Common myeloid progenitor, CD34-positive (primary cell): ENCODE data around the gene RALGAPA2.

ENCODE experiments used
- CTCF ChIA-PET: fragments of 350-600 bp; sonication (Branson Sonifier 250); formaldehyde crosslinking; loops from one replicate; lab custom pipeline; 2021; ENCODE audit warnings: antibody characterized with exemption; lab: Charles Lee
- POLR2A ChIA-PET: fragments of 350-600 bp; sonication (Branson Sonifier 250); formaldehyde crosslinking; loops from one replicate; lab custom pipeline; 2021; ENCODE audit warnings: antibody characterized with exemption; lab: Charles Lee
- DNase-seq, 3 donors: peaks; one replicate each; pipeline versions ENCODE4 v3.0.0 to v3.0.0-alpha.2; 2013
- H3K27ac ChIP-seq, 2 experiments: 1 replicate in 1 of 2; 2 replicates in 1 of 2; pipeline ENCODE4 v1.7.0; 2013; ENCODE audit warnings: inconsistent platforms in 2 of 2, low read length in 2 of 2, mild to moderate bottlenecking in 2 of 2, low read depth in 1 of 2, moderate library complexity in 1 of 2; ENCODE audit not compliant: severe bottlenecking in 2 of 2, insufficient read depth in 1 of 2, poor library complexity in 1 of 2
- H3K27me3 ChIP-seq, 5 experiments: replicated peaks in 2 of 5; 1 replicate in 3 of 5; 2 replicates in 2 of 5; pipeline versions ENCODE4 v1.6.1 to v1.7.0; 2013; ENCODE audit warnings: low read length in 4 of 5, mild to moderate bottlenecking in 2 of 5, moderate library complexity in 2 of 5, inconsistent platforms in 1 of 5; ENCODE audit not compliant: insufficient read depth in 5 of 5, control insufficient read depth in 4 of 5
- H3K36me3 ChIP-seq, 4 experiments: 1 replicate in 2 of 4; 2 replicates in 2 of 4; pipeline versions ENCODE4 v1.6.1 to v1.7.0; 2013; ENCODE audit warnings: low read length in 3 of 4, control low read depth in 1 of 4, mild to moderate bottlenecking in 1 of 4; ENCODE audit not compliant: control insufficient read depth in 4 of 4, insufficient read depth in 4 of 4
- H3K4me1 ChIP-seq, 4 experiments: 1 replicate in 3 of 4; 2 replicates in 1 of 4; pipeline versions ENCODE4 v1.6.1 to v1.7.1; 2013; ENCODE audit warnings: low read length in 3 of 4, mild to moderate bottlenecking in 3 of 4, control low read depth in 1 of 4, inconsistent platforms in 1 of 4, moderate library complexity in 1 of 4; ENCODE audit not compliant: control insufficient read depth in 4 of 4, insufficient read depth in 4 of 4; ENCODE audit errors: control extremely low read depth in 1 of 4
- H3K4me3 ChIP-seq, 7 experiments: 1 replicate in 4 of 7; 2 replicates in 3 of 7; pipeline versions ENCODE4 v1.5.1 to v1.7.0; 2013; ENCODE audit warnings: mild to moderate bottlenecking in 7 of 7, low read length in 6 of 7, moderate library complexity in 6 of 7, inconsistent platforms in 2 of 7, low read depth in 2 of 7, control low read depth in 1 of 7; ENCODE audit not compliant: insufficient read depth in 4 of 7, control insufficient read depth in 1 of 7; ENCODE audit errors: extremely low read depth in 1 of 7
- H3K9me3 ChIP-seq, 5 experiments: 1 replicate in 4 of 5; 2 replicates in 1 of 5; pipeline versions ENCODE4 v1.6.1 to v1.7.1; 2013; ENCODE audit warnings: low read length in 4 of 5, mild to moderate bottlenecking in 2 of 5, inconsistent platforms in 1 of 5, low read depth in 1 of 5, moderate library complexity in 1 of 5; ENCODE audit not compliant: control insufficient read depth in 4 of 5, insufficient read depth in 2 of 5; ENCODE audit errors: control extremely low read depth in 1 of 5
- WGBS: methylation state at CpG from one replicate; pipeline ENCODE4 v1.1.5; 2013; ENCODE audit not compliant: insufficient coverage; 5-methylcytosine and 5-hydroxymethylcytosine counted together

Gene RALGAPA2

DNA sequence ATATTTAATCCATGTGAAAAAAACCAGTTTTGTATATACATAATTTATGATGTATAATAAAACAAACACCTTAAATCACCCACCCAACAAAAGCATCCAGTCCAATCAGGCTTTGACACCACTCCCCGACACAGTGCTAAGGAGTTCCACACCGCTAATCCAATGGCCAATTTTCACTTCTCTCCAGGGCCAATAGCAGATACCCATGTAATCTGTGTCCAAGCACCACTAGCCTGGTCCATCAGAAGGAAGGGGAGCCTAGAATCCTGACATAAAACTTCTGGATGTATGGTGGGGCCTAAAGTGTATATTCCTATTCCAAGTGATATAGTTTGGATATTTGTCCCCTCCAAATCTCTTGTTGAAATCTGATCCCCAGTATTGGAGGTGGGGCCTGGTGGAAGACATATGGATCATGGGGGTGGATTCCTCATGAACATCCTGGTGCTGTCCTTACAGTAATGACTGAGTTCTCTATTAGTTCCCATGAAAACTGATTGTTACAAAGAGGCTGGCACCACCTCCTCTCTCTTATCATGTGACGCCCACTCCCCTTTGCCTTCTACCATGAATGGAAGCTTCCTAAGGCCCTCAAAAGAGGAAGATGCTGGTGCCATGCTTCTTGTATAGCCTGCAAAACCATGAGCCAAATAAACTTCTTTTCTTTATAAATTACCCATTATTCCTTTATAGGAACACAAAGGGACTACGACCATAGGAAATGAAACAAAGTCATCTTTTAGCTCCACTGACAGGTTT, 20.8 kb downstream of the RALGAPA2 start:
- peaks cover 0 to 2% (median 0%) of the 10 kb centered on the region in 4 experiments for H3K36me3 ChIP-seq
- DNase-seq: no peak
- WGBS: 100% methylated on average over 1 of the region's 4 CpGs
- CTCF ChIA-PET: interaction anchor here (1.3 to 1.8 kb wide), 3 partner anchors 13 to 26 kb away, joined by 3 to 5 read pairs (median 4); no protein-coding TSS in a partner anchor
- POLR2A ChIA-PET: no interaction called here
- no peaks in the 10 kb centered on the region for H3K27me3 ChIP-seq
- H3K9me3 ChIP-seq: no peaks in the 10 kb centered on the region
- no peak overlapping the region for H3K27ac ChIP-seq
- no peak overlapping the region for H3K4me3 ChIP-seq
- peaks cover 13 to 40% (median 23%) of the 10 kb centered on the region in 4 experiments for H3K4me1 ChIP-seq

DNA sequence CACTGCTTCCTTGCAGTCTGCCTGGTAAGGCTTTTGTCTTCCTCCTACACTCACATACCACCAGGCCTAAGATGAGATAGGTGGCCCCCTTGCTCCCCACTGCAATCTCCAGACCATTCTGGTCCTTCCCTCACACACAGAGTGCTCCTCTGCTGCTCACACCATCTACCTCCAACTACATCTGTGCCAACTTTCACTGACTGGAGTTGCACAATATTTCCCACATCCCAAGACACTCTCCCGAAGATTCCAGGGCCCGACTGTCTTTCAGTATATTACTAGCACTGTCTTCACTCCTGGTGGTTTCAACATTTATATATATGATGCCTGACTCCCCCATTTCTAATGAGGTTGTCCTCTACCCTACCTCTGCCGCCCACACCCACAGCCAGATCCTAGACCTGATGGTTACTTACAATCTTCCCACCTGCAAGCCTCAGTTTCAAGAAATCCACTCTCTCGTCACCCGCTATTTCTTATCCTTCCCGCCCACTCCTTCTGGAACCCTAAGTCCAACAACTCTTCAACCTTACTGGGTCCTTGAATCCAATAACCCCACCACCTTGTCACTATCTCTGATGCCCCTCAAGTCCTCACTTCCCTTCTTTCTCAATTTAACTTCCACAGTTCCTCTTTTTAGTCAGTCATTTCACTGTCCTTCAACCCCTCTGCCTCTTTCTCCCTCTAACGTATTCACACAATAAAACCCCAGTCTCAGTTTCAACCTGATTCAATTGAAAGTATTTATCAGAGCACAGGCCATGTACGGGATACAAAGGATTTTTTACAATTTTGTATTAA, 21.6 kb downstream of the RALGAPA2 start:
- WGBS: 89% methylated on average over 6 of the region's 8 CpGs
- peak in 2 of 3 donors; percentile 64 to 77 for DNase-seq
- ChIA-PET CTCF (no interaction called here), POLR2A (no interaction called here)
- Histone ChIP-seq H3K27ac (no peak overlapping the region), H3K27me3 (no peaks in the 10 kb centered on the region), H3K36me3 (peaks cover 0 to 2% (median 0%) of the 10 kb centered on the region in 4 experiments), H3K9me3 (no peaks in the 10 kb centered on the region), H3K4me3 (no peak overlapping the region), H3K4me1 (peaks cover 13 to 42% (median 23%) of the 10 kb centered on the region in 4 experiments)

- POLR2A ChIA-PET: no interaction called here
- H3K27me3 ChIP-seq: no peaks in the 10 kb centered on the region
- DNase-seq: no peak
- CTCF ChIA-PET: interaction anchor here (1.6 kb wide), 1 partner anchor 20 kb away, joined by 3 read pairs; no protein-coding TSS in a partner anchor
- no peak overlapping the region for H3K27ac ChIP-seq
- no peaks in the 10 kb centered on the region for H3K9me3 ChIP-seq
- no peak overlapping the region for H3K4me3 ChIP-seq
- peaks cover 24 to 72% (median 46%) of the 10 kb centered on the region in 4 experiments for H3K4me1 ChIP-seq
- peaks cover 0 to 2% (median 0%) of the 10 kb centered on the region in 4 experiments for H3K36me3 ChIP-seq
- WGBS: 88% methylated on average over 1 of the region's 5 CpGs
These were observed 25.1 kb downstream of the RALGAPA2 start for GRCh38 chr20:20687319-20687718.

DNA sequence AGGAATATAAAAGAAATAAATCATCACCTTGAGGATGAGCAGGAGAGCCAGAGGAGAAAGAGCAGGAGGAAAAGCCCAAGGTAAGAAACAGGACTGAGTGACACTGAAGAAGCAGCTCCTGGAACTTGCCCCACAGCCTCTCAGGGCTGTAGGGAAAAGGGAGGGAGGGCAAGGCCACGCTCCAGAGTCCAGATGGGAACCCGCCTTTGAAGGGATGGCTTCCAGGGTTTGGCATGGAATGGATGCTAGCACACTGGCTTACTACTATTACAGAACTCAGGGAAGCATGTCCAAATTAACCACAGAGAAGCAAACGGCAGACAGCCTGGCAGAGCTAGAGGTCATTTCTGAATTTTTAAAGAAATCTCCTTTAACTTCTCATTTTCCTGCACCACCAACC, 26.8 kb downstream of the RALGAPA2 start:
- CTCF ChIA-PET: interaction anchor here (0.6 to 2.2 kb wide), 8 partner anchors 12 to 141 kb away, joined by 3 to 7 read pairs (median 4); no protein-coding TSS in a partner anchor
- no peaks in the 10 kb centered on the region for H3K9me3 ChIP-seq
- H3K4me3 ChIP-seq: no peak overlapping the region
- 92% methylated on average over 2 of the region's 3 CpGs for whole genome bisulfite sequencing
- POLR2A ChIA-PET: no interaction called here
- no peaks in the 10 kb centered on the region for H3K27me3 ChIP-seq
- peaks cover 30 to 72% (median 44%) of the 10 kb centered on the region in 4 experiments for H3K4me1 ChIP-seq
- peaks cover 0 to 2% (median 0%) of the 10 kb centered on the region in 4 experiments for H3K36me3 ChIP-seq
- no peak overlapping the region for H3K27ac ChIP-seq
- no peak for DNase-seq

DNA sequence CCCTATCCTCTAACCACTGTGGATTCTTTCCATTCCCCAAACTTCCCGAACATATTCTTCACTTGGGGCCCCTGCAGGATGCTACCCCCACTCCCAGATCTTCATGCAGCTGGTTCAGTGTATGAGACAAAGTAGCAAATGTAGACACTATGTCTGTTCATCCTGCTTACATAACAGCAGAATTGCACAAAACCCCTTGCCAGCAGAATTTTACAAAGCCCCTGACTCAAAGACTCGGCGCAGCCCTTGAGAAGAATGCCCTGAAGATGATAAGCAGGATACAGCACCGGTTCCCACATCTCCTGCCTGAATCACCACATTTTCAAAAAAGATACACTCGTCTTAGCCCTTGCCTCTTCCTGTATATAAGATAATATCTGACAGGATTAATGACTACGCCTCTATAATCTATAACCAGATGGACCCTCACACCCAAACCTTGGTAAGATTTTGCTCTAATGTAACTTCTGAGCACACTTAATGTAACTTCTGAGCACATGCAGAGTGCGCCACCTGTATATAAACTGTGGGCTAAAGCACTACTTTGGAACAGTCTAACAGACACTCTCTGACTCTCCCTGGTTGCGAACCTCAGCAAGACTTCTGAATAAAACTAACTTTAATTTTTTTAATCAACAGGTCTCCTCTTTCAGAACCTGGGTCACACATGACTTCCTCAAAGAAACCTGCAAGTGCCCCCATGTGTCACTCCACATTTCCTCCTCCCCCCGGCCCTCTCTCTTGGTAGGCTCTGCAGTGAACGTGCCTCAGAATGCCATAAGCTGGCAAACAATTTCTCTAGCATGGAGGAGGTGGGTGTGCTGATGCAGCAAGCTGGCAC, 28.7 kb downstream of the RALGAPA2 start:
- 60% methylated on average over 6 of the region's 10 CpGs for WGBS
- Histone ChIP-seq H3K4me1 (peaks cover 28 to 58% (median 40%) of the 10 kb centered on the region in 4 experiments), H3K27me3 (no peaks in the 10 kb centered on the region), H3K27ac (no peak overlapping the region), H3K36me3 (peaks cover 0 to 7% (median 2%) of the 10 kb centered on the region in 4 experiments), H3K9me3 (no peaks in the 10 kb centered on the region), H3K4me3 (peak overlapping the region in 2 of 7 experiments; percentile 31 to 38)
- DNase-seq: peak in 2 of 3 donors; percentile 55 to 71
- ChIA-PET POLR2A (no interaction called here), CTCF (interaction anchor here (2.0 kb wide), 1 partner anchor 139 kb away, joined by 4 read pairs; no protein-coding TSS in a partner anchor)

DNA sequence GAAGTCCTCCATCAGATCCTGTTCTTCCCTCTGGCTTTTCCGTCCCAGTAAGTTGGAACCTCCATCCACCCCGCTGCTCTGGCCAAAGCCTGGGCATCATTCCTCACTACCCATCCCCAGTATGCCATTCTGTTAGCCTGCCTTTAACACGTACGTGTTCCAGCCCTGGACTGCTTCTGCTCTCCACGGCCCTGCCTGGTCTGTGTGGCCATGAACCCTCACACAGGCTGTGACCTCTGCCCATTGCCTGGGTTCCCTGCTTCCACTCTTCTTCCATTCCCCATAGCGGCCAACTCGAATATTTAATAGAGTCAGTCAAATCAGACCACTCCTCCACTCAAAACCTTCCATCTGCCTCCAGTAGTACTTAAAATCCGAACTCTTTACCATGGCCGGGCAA, 29.4 kb downstream of the RALGAPA2 start:
- WGBS: 97% methylated on average over 9 of the region's 9 CpGs

More for the DNA sequence above, 29.4 kb downstream of the RALGAPA2 start:
- Histone ChIP-seq H3K27me3 (no peaks in the 10 kb centered on the region), H3K4me3 (no peak overlapping the region), H3K4me1 (peaks cover 28 to 55% (median 38%) of the 10 kb centered on the region in 4 experiments), H3K9me3 (no peaks in the 10 kb centered on the region), H3K36me3 (peaks cover 0 to 14% (median 2%) of the 10 kb centered on the region in 4 experiments), H3K27ac (no peak overlapping the region)
- CTCF ChIA-PET: no interaction called here
- POLR2A ChIA-PET: no interaction called here
- DNase-seq: no peak
